GM12878 (cell line): Measurements from ENCODE around the gene IL36B. TPM values are rescaled to one million over a fixed set of nuclear protein-coding genes. Genes with fewer than 3 reads are reported as not detected.

Source experiments
- ATAC-seq: fragments of 200-7000 bp; cut with Tn5 transposase; 3 replicates; pipeline ENCODE4 v1.9.1; 2020; ENCODE audit warnings: mild to moderate bottlenecking, moderate library complexity
- BruUV-seq: library from RNA; stranded (reverse); fragments of 400-500 nt; replicated peaks from 2 replicates; lab custom pipeline; 2021; lab: Mats Ljungman, UMichigan
- CTCF ChIA-PET: fragments of 300-600 bp; sonication (Branson Sonifier 250); formaldehyde crosslinking; extraction: SDS; loops from one replicate; lab custom pipeline; 2021; ENCODE audit warnings: inconsistent platforms; lab: Yijun Ruan, JAX
- POLR2A ChIA-PET: fragments of 350-600 bp; formaldehyde crosslinking; extraction: SDS; loops from one replicate; lab custom pipeline; 2021; ENCODE audit warnings: inconsistent platforms; lab: Charles Lee
- RAD21 ChIA-PET: fragments of 300-600 bp; sonication (Branson Sonifier 250); formaldehyde crosslinking; loops from one replicate; lab custom pipeline; 2023; ENCODE audit warnings: antibody characterized with exemption; ENCODE audit not compliant: unreplicated experiment; lab: Charles Lee
- SMC1A ChIA-PET: fragments of 300-600 bp; sonication (Branson Sonifier 250); formaldehyde crosslinking; loops from one replicate; lab custom pipeline; 2023; ENCODE audit not compliant: unreplicated experiment, uncharacterized antibody; lab: Charles Lee
- DNase-seq: peaks from one replicate; pipeline ENCODE4 v3.0.0-alpha.2; 2011; ENCODE audit warnings: low read depth, low spot score
- FAIRE-seq: peaks from 3 replicates; lab custom pipeline; 2011; peaks lifted over from hg19 to GRCh38; lab: Jason Lieb, UNC
- H2AFZ ChIP-seq: 2 replicates; pipeline ENCODE4 v1.6.0; 2011; ENCODE audit warnings: low read depth, low read length, control low read depth; ENCODE audit not compliant: control insufficient read depth
- H3K27ac ChIP-seq: 2 replicates; pipeline ENCODE4 v1.5.1; 2011; ENCODE audit warnings: control low read depth; ENCODE audit not compliant: control insufficient read depth, insufficient read depth
- H3K27me3 ChIP-seq, 2 experiments: replicated peaks in 1 of 2; 2 replicates each; pipeline versions ENCODE4 v1.6.0 to v1.6.1; 2011; ENCODE audit warnings: low read length in 1 of 2; ENCODE audit not compliant: control insufficient read depth in 2 of 2, insufficient read depth in 2 of 2
- H3K36me3 ChIP-seq, 2 experiments: 2 replicates each; pipeline ENCODE4 v1.5.1; 2011; ENCODE audit warnings: low read length in 1 of 2; ENCODE audit not compliant: control insufficient read depth in 2 of 2, insufficient read depth in 2 of 2
- H3K4me1 ChIP-seq: 2 replicates; pipeline ENCODE4 v1.6.1; 2011; ENCODE audit warnings: mild to moderate bottlenecking, low read length, moderate library complexity, mixed read lengths; ENCODE audit not compliant: control insufficient read depth, insufficient read depth
- H3K4me2 ChIP-seq: 2 replicates; pipeline ENCODE4 v1.6.0; 2011; ENCODE audit warnings: control low read depth; ENCODE audit not compliant: control insufficient read depth, insufficient read depth
- H3K4me3 ChIP-seq: fragments of 200-600 bp; sonication (generic); 2 replicates; pipeline ENCODE4 v1.5.1; 2016
- H3K79me2 ChIP-seq: 2 replicates; pipeline ENCODE4 v1.6.0; 2011; ENCODE audit warnings: low read length; ENCODE audit not compliant: control insufficient read depth, insufficient read depth
- H3K9ac ChIP-seq: 2 replicates; pipeline ENCODE4 v1.8.0; 2011; ENCODE audit warnings: low read length, control low read depth, mixed read lengths; ENCODE audit not compliant: control insufficient read depth, insufficient read depth
- H3K9me3 ChIP-seq: replicated peaks from 3 replicates; pipeline ENCODE4 v1.5.1; 2011; ENCODE audit warnings: mild to moderate bottlenecking, low read length; ENCODE audit not compliant: control insufficient read depth, insufficient read depth
- H4K20me1 ChIP-seq: 2 replicates; pipeline ENCODE4 v1.6.0; 2011; ENCODE audit not compliant: control insufficient read depth, insufficient read depth
- CREB1 ChIP-seq: IDR thresholded peaks from 2 replicates; pipeline ENCODE4 v1.6.1; 2012; ENCODE audit warnings: low read depth, mild to moderate bottlenecking, inconsistent platforms
- E2F8 ChIP-seq: fragments of 450-650 bp; IDR thresholded peaks from 2 replicates; pipeline ENCODE4 v1.6.1; 2018; ENCODE audit warnings: mild to moderate bottlenecking, low read depth, moderate library complexity; ENCODE audit not compliant: partially characterized antibody
- HSF1 ChIP-seq: fragments of 150-350 bp; IDR thresholded peaks from 2 replicates; pipeline ENCODE4 v1.6.1; 2014; ENCODE audit warnings: mild to moderate bottlenecking, low read depth, low read length
- PAX5 ChIP-seq: IDR thresholded peaks from 2 replicates; pipeline ENCODE4 v1.6.1; 2011; ENCODE audit warnings: low read depth, low read length, borderline replicate concordance
- SUPT20H ChIP-seq: IDR thresholded peaks from 2 replicates; pipeline ENCODE4 v1.6.1; 2011; ENCODE audit warnings: low read depth, mild to moderate bottlenecking, low read length, moderate library complexity, borderline replicate concordance; ENCODE audit not compliant: control insufficient read depth
- ZBTB4 ChIP-seq: fragments of 450-650 bp; formaldehyde crosslinking; IDR thresholded peaks from 2 replicates; pipeline ENCODE4 v1.4.0; 2022; ENCODE audit warnings: mild to moderate bottlenecking, moderate library complexity
- WGBS: methylation state at CpG from one replicate; pipeline ENCODE4 v1.1.6; 2016; ENCODE audit warnings: low lambda C conversion rate; ENCODE audit not compliant: insufficient replicate concordance, insufficient coverage; ENCODE audit errors: missing lambda C conversion rate; 5-methylcytosine and 5-hydroxymethylcytosine counted together
- in situ Hi-C: fragments of 300-500 bp; cut with MboI; formaldehyde crosslinking; loops from 9 replicates; pipeline ENCODE4 v1.14.3; 2018; ENCODE audit warnings: mixed read lengths
- intact Hi-C: fragments of 100-400 bp; cut with micrococcal nuclease; formaldehyde crosslinking; loops from one replicate; pipeline ENCODE4 v1.14.2; 2022; ENCODE audit not compliant: unreplicated experiment
- polyA plus RNA-seq, 11 experiments: library from polyadenylated mRNA; depleted of rRNA in 4 of 11; unstranded in 6 of 11; stranded (reverse) in 5 of 11; fragments of >200 nt; fragmentation: Nextera tagmentation in 4 of 11; fragmentation: Illumina TruSeq in 1 of 11; extraction: Ambion mirVana in 4 of 11; extraction: Trizol in 1 of 11; gene quantifications; 1 replicate in 1 of 11; 2 replicates in 10 of 11; pipeline versions ENCODE4 v1.2.1 to v1.2.3, GENCODE V29; 2011 to 2016; ENCODE audit warnings: inconsistent platforms in 2 of 11, missing spikeins in 2 of 11, low read depth in 1 of 11
- total RNA-seq, 4 experiments: library from RNA; depleted of rRNA in 3 of 4; stranded (reverse); fragments of >200 nt in 3 of 4; fragmentation: Illumina TruSeq in 1 of 4; extraction: Trizol in 1 of 4; gene quantifications; 2 replicates each; pipeline versions ENCODE4 v1.2.1 to v1.2.3, GENCODE V29; 2013 to 2021

The IL36B gene
- total and polyA plus RNA-seq, 10 of the 15 experiments (the other 5 are each of a cell fraction or from before 2014, with no cell fraction given): not detected

GRCh38 chr2:113076954-113077669, 24.4 kb upstream of the IL36B start:
- H3K79me2 ChIP-seq: no peaks in the 10 kb centered on the region
- H3K9ac ChIP-seq: no peak overlapping the region
- no peak for TF ChIP-seq PAX5
- TF ChIP-seq SUPT20H: no peak
- TF ChIP-seq ZBTB4: no peak
- TF ChIP-seq E2F8: no peak
- TF ChIP-seq CREB1: no peak
- TF ChIP-seq HSF1: no peak
- no peaks in the 10 kb centered on the region for H3K9me3 ChIP-seq
- ATAC-seq (no peak), FAIRE-seq (no peak), DNase-seq (no peak)
- BruUV-seq: no TSS peak
- H3K36me3 ChIP-seq: no peaks in the 10 kb centered on the region
- ChIA-PET POLR2A (interaction anchor here (1.2 kb wide), 1 partner anchor 13 kb away, joined by 3 read pairs; no protein-coding TSS in a partner anchor), RAD21 (interaction anchor here (0.9 to 1.6 kb wide), 2 partner anchors 58 to 127 kb away, joined by 4 to 5 read pairs; no protein-coding TSS in a partner anchor), CTCF (interaction anchor here (0.5 to 11.8 kb wide), 9 partner anchors 12 to 327 kb away, joined by 3 to 182 read pairs (median 3); partner anchors contain the start of gene IL1RN), SMC1A (interaction anchor here (0.5 to 1.1 kb wide), 2 partner anchors 52 to 740 kb away, joined by 4 read pairs; no protein-coding TSS in a partner anchor)
- no peak overlapping the region for H3K27ac ChIP-seq
- H2AFZ ChIP-seq: no peak overlapping the region
- in situ Hi-C loops (no loop called here), intact Hi-C loops (no loop called here)
- H3K4me1 ChIP-seq: no peaks in the 10 kb centered on the region
- no peak overlapping the region for H3K4me3 ChIP-seq
- 46% methylated on average over 3 of the region's 3 CpGs for WGBS
- no peaks in the 10 kb centered on the region; a peak in 1 of 4 replicates for H3K27me3 ChIP-seq
- no peaks in the 10 kb centered on the region for H4K20me1 ChIP-seq
- no peak overlapping the region for H3K4me2 ChIP-seq
